CD4-positive, alpha-beta T cell (primary cell): ENCODE measurements around the gene FITM2. TPM values are rescaled to one million over a fixed set of nuclear protein-coding genes. Genes with fewer than 3 reads are reported as not detected.
A peak's percentile ranks its signal among the peaks of the same experiment; 100 is the strongest.

ENCODE experiments used
- ATAC-seq: fragments of 200-7000 bp; cut with Tn5 transposase; one replicate; pipeline ENCODE4 v1.10.0; 2022; ENCODE audit warnings: mild to moderate bottlenecking; ENCODE audit not compliant: poor library complexity
- CTCF ChIA-PET: fragments of 350-600 bp; sonication (Branson Sonifier 250); formaldehyde crosslinking; loops from one replicate; lab custom pipeline; 2021; ENCODE audit warnings: antibody characterized with exemption, inconsistent platforms; lab: Charles Lee
- POLR2A ChIA-PET: fragments of 350-600 bp; sonication (Branson Sonifier 250); formaldehyde crosslinking; loops from one replicate; lab custom pipeline; 2021; ENCODE audit warnings: antibody characterized with exemption, inconsistent platforms; lab: Charles Lee
- DNase-seq, 14 experiments: peaks; one replicate each; pipeline ENCODE4 v3.0.0-alpha.2; 2013 to 2020; ENCODE audit warnings: mixed read lengths in 2 of 14
- H3K27ac ChIP-seq, 2 donors: one replicate each; pipeline versions ENCODE4 v1.5.1 to v1.7.0; 2013; ENCODE audit warnings: low read length in 2 of 2, low read depth in 1 of 2, mild to moderate bottlenecking in 1 of 2
- H3K27me3 ChIP-seq, 2 experiments: 1 replicate in 1 of 2; 2 replicates in 1 of 2; pipeline versions ENCODE4 v1.6.1 to v1.7.0; 2013; ENCODE audit warnings: low read length in 2 of 2, control low read depth in 1 of 2, mild to moderate bottlenecking in 1 of 2, moderate library complexity in 1 of 2; ENCODE audit not compliant: insufficient read depth in 2 of 2, control insufficient read depth in 1 of 2
- H3K36me3 ChIP-seq: one replicate; pipeline ENCODE4 v1.6.1; 2013; ENCODE audit warnings: low read length, control low read depth; ENCODE audit not compliant: insufficient read depth
- H3K4me1 ChIP-seq: one replicate; pipeline ENCODE4 v1.6.1; 2013; ENCODE audit warnings: low read length, control low read depth; ENCODE audit not compliant: insufficient read depth
- H3K4me3 ChIP-seq: one replicate; pipeline ENCODE4 v1.5.1; 2013; ENCODE audit warnings: mild to moderate bottlenecking, low read length, moderate library complexity
- H3K9me3 ChIP-seq, 2 experiments: 1 replicate in 1 of 2; 2 replicates in 1 of 2; pipeline versions ENCODE4 v1.6.1 to v1.7.0; 2013; ENCODE audit warnings: low read length in 2 of 2, mild to moderate bottlenecking in 2 of 2, control low read depth in 1 of 2, moderate library complexity in 1 of 2; ENCODE audit not compliant: control insufficient read depth in 1 of 2, insufficient read depth in 1 of 2
- H3K27ac Mint-ChIP-seq: one replicate; pipeline ENCODE4 v1.8.0; 2020; ENCODE audit warnings: mixed read lengths
- H3K27me3 Mint-ChIP-seq: one replicate; pipeline ENCODE4 v1.8.0; 2021; ENCODE audit warnings: mixed read lengths
- H3K36me3 Mint-ChIP-seq: one replicate; pipeline ENCODE4 v1.8.0; 2021; ENCODE audit warnings: low read depth, mixed read lengths
- H3K4me1 Mint-ChIP-seq: one replicate; pipeline ENCODE4 v1.8.0; 2021; ENCODE audit warnings: low read depth, mixed read lengths
- H3K4me3 Mint-ChIP-seq: one replicate; pipeline ENCODE4 v1.8.0; 2020; ENCODE audit warnings: mild to moderate bottlenecking, mixed read lengths
- H3K9me3 Mint-ChIP-seq: one replicate; pipeline ENCODE4 v1.8.0; 2020; ENCODE audit warnings: mixed read lengths
- intact Hi-C, 2 experiments: fragments of 100-400 bp; cut with DNase I in 1 of 2; cut with micrococcal nuclease in 1 of 2; formaldehyde crosslinking; loops; one replicate each; pipeline versions ENCODE4 v1.15.1 to v1.9.0; 2023 to 2025; cut with DNase I, micrococcal nuclease
- polyA plus RNA-seq, 2 donors: library from polyadenylated mRNA; unstranded; fragments of 120-200 nt; gene quantifications; one replicate each; pipeline ENCODE4 v1.2.1, GENCODE V29; 2013
- total RNA-seq, 174 experiments: library from RNA in 2 of 174; stranded (reverse) in 2 of 174; gene quantifications; one replicate each; pipeline ENCODE4 v1.2.3 and lab custom pipeline; 2021 to 2026
- TF ChIP-seq, protein P1 (sequence below): fragments of 200-600 bp; IDR thresholded peaks from one replicate; pipeline ENCODE4 v1.8.0; 2022; ENCODE audit warnings: antibody characterized with exemption, mild to moderate bottlenecking

The FITM2 gene, protein sequence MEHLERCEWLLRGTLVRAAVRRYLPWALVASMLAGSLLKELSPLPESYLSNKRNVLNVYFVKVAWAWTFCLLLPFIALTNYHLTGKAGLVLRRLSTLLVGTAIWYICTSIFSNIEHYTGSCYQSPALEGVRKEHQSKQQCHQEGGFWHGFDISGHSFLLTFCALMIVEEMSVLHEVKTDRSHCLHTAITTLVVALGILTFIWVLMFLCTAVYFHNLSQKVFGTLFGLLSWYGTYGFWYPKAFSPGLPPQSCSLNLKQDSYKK
- total RNA-seq = 1 to 10 TPM; 3.2 to 3.4 TPM
- polyA plus RNA-seq (2013, experiment 1 of 2) = 4.5 TPM
- 4.9 TPM for polyA plus RNA-seq (2013, experiment 2 of 2)
- total RNA-seq (lab: John Stamatoyannopoulos, UW) = 4.0 to 23.3 (median 9.7) reads per million in 172 experiments

DNA sequence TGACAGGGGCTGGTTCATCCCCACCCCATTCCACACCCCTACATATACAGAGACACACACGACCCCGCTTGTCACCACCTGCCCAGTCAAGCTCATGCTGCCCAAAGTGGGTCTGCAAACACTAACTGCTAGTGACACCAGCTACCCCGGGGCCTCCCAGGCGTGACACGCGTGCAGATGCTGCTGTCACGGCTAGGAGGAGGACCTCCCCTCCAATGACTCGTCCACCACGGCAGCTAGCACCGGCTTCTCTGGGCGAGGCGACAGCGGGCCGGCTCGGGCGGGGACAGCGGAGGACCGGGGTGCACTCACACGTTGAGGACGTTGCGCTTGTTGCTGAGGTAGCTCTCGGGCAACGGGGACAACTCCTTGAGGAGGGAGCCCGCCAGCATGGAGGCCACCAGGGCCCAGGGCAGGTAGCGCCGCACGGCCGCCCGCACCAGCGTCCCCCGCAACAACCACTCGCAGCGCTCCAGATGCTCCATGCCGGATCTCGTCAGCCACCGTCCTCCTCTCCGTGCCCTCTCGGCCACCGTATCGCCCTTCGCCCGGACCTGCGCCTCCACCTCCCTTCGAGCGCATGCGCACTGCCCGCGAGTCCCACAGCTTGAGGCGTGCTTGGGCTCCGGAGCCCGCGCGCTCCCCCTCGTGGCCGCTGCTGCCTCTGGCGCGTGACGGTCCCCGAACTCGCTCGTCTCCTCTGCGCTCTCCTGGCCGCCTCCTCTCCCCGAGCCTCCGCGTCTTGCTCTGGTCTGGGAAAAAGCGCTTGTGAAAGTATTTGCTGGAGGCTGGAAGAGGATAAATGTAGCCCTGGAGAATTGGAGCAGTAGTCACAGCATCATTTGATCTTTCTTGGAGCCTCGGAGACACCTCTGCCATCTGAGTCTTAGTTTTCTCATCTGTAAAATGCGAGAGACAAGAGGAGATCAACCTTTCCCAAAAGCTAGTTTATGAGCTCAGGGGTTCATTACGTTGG lies at the start of gene FITM2:
FITM2 (minus strand) TSS at position 539 of the 976 bp plus-strand sequence; CDS start at position 485, 54 bp downstream.
- peak within 1 kb of the TSS; percentile 99 for H3K4me3 ChIP-seq
- Mint-ChIP-seq H3K27ac (peak within 1 kb of the TSS; percentile 76), H3K36me3 (peaks cover 12% of the 10 kb centered on the region), H3K9me3 (no peaks in the 10 kb centered on the region), H3K4me3 (peak within 1 kb of the TSS; percentile 95), H3K27me3 (no peaks in the 10 kb centered on the region), H3K4me1 (peaks cover 28% of the 10 kb centered on the region)
- intact Hi-C loops = loop anchor here (1.0 to 10.0 kb wide), 9 partner anchors 76 to 856 kb away; partner anchors contain the start of genes SRSF6 (in 1 of the 2) and TTPAL (in 1 of the 2)
- ChIA-PET CTCF (interaction anchor here (0.5 to 10.3 kb wide), 23 partner anchors 9 to 983 kb away, joined by 3 to 241 read pairs (median 4); partner anchors contain the start of gene OSER1), POLR2A (interaction anchor here (0.5 to 6.3 kb wide), 6 partner anchors 9 to 143 kb away, joined by 3 to 155 read pairs (median 5); partner anchors contain the start of gene OSER1)
- H3K36me3 ChIP-seq = peaks cover 7% of the 10 kb centered on the region
- TF ChIP-seq, protein P1, sequence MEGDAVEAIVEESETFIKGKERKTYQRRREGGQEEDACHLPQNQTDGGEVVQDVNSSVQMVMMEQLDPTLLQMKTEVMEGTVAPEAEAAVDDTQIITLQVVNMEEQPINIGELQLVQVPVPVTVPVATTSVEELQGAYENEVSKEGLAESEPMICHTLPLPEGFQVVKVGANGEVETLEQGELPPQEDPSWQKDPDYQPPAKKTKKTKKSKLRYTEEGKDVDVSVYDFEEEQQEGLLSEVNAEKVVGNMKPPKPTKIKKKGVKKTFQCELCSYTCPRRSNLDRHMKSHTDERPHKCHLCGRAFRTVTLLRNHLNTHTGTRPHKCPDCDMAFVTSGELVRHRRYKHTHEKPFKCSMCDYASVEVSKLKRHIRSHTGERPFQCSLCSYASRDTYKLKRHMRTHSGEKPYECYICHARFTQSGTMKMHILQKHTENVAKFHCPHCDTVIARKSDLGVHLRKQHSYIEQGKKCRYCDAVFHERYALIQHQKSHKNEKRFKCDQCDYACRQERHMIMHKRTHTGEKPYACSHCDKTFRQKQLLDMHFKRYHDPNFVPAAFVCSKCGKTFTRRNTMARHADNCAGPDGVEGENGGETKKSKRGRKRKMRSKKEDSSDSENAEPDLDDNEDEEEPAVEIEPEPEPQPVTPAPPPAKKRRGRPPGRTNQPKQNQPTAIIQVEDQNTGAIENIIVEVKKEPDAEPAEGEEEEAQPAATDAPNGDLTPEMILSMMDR = peak; percentile 87
- H3K27me3 ChIP-seq = no peaks in the 10 kb centered on the region
- H3K4me1 ChIP-seq = peaks cover 28% of the 10 kb centered on the region
- DNase-seq (peak; percentile 96 to 99 (median 98)), ATAC-seq (peak; percentile 94)
- peak within 1 kb of the TSS; percentile 40 to 47 for H3K27ac ChIP-seq
- H3K9me3 ChIP-seq = no peaks in the 10 kb centered on the region

GRCh38 chr20:44360221-44360620 lies 49.2 kb upstream of the FITM2 start:
- DNase-seq (no peak), ATAC-seq (no peak)
- Histone ChIP-seq H3K36me3 (no peaks in the 10 kb centered on the region), H3K9me3 (no peaks in the 10 kb centered on the region), H3K27me3 (peaks cover 0 to 4% of the 10 kb centered on the region in 2 experiments), H3K4me3 (no peak overlapping the region), H3K4me1 (no peaks in the 10 kb centered on the region), H3K27ac (no peak overlapping the region)
- no peak overlapping the region for H3K4me3 Mint-ChIP-seq
- POLR2A ChIA-PET = interaction anchor here (0.6 kb wide), 1 partner anchor 94 kb away, joined by 3 read pairs; no protein-coding TSS in a partner anchor
- intact Hi-C loops = no loop called here
- H3K4me1 Mint-ChIP-seq = no peaks in the 10 kb centered on the region
- no peaks in the 10 kb centered on the region for H3K36me3 Mint-ChIP-seq
- no peaks in the 10 kb centered on the region for H3K9me3 Mint-ChIP-seq
- CTCF ChIA-PET = no interaction called here
- peaks cover 15% of the 10 kb centered on the region for H3K27me3 Mint-ChIP-seq
- TF ChIP-seq, protein P1 = no peak
- no peak overlapping the region for H3K27ac Mint-ChIP-seq

DNA sequence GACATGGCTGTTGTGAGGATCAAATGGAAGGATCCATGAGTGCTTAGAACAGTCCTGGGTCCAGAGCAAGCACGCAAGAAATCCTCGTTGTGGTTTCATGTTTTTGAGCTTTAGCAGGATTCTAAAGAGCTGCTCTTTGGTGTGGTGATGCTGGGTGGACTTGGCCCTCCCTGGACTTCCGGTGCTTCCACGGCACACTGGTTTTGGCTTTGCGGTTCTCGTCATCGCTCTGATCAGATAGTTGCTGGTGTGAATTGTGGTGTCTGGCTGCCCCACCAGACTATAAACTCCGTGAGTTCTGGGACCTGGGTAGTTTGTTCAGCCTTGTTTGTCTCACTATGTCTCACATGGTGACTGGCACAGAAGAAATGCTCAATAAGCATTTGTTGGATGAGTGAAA lies 47.8 kb upstream of the FITM2 start:
- no peaks in the 10 kb centered on the region for H3K9me3 Mint-ChIP-seq
- CTCF ChIA-PET = no interaction called here
- no peak overlapping the region for H3K4me3 ChIP-seq

More for the DNA sequence above, 47.8 kb upstream of the FITM2 start:
- Mint-ChIP-seq H3K4me3 (no peak overlapping the region), H3K27me3 (peaks cover 27% of the 10 kb centered on the region), H3K4me1 (no peaks in the 10 kb centered on the region), H3K27ac (no peak overlapping the region), H3K36me3 (no peaks in the 10 kb centered on the region)
- ATAC-seq (no peak), DNase-seq (no peak)
- Histone ChIP-seq H3K9me3 (no peaks in the 10 kb centered on the region), H3K36me3 (no peaks in the 10 kb centered on the region), H3K27me3 (peaks cover 0 to 4% of the 10 kb centered on the region in 2 experiments), H3K4me1 (no peaks in the 10 kb centered on the region), H3K27ac (no peak overlapping the region)
- TF ChIP-seq, protein P1 = no peak
- POLR2A ChIA-PET = no interaction called here
- intact Hi-C loops = no loop called here
